Fibroblast of lung (primary cell): ENCODE measurements around the gene WSCD1.

Experiments used
- CTCF ChIP-seq, 2 donors: IDR thresholded peaks in 1 of 2; conservative IDR thresholded peaks in 1 of 2; 1 replicate in 1 of 2; 2 replicates in 1 of 2; pipeline ENCODE4 v1.5.1; 2011 to 2012; ENCODE audit warnings: low read length in 2 of 2, control low read depth in 1 of 2, inconsistent platforms in 1 of 2, low read depth in 1 of 2, mild to moderate bottlenecking in 1 of 2
- EZH2 ChIP-seq: IDR thresholded peaks from 2 replicates; pipeline ENCODE4 v1.5.1; 2012; ENCODE audit warnings: low read length, control low read depth, mild to moderate bottlenecking; ENCODE audit errors: missing control alignments

- no peak for TF ChIP-seq CTCF (conservative IDR thresholded peaks at IDR 0.05 in 1 of 2, IDR thresholded peaks at IDR 0.05 in 1 of 2; ENCODE audit: low read depth in 1 of 2, low read length in 2 of 2)
- TF ChIP-seq EZH2, result no peak
Observed at GRCh38 chr17:6056104-6056503, 14.1 kb upstream of the WSCD1 start.
